GM19351 (cell line): ENCODE data around the gene SP140L.
"Not testable (repeated sequence)": the region's sequence is repeated elsewhere in the genome, so short reads cannot be mapped to it uniquely, and the experiment has no call there.

Source experiments
- ATAC-seq: cut with Tn5 transposase; IDR thresholded peaks from one replicate; pipeline ENCODE4 v1.9.1; 2021; ENCODE audit warnings: mild to moderate bottlenecking, moderate library complexity; ENCODE audit not compliant: unreplicated experiment

SP140L gene

GRCh38 chr2:230362030-230362691, 35.2 kb downstream of the SP140L start:
- peak; percentile 49 for ATAC-seq

GRCh38 chr2:230382108-230382507, 55.1 kb downstream of the SP140L start:
- ATAC-seq = no peak

- ATAC-seq = no peak
Measured at GRCh38 chr2:230383453-230383852, 56.5 kb downstream of the SP140L start.

- ATAC-seq = no peak
Measured at GRCh38 chr2:230384986-230385385, 58.0 kb downstream of the SP140L start.

GRCh38 chr2:230394301-230394700, 67.3 kb downstream of the SP140L start:
- ATAC-seq = no peak

- not testable (repeated sequence) for ATAC-seq
Measured at GRCh38 chr2:230398698-230399097, 71.7 kb downstream of the SP140L start.

- ATAC-seq = no peak
Measured at GRCh38 chr2:230400041-230400440, 73.0 kb downstream of the SP140L start.

GRCh38 chr2:230400454-230400853, 73.5 kb downstream of the SP140L start:
- no peak for ATAC-seq

GRCh38 chr2:230401026-230401425, 74.0 kb downstream of the SP140L start:
- ATAC-seq = not testable (repeated sequence)

- ATAC-seq = no peak
Measured at GRCh38 chr2:230403746-230404145, 76.8 kb downstream of the SP140L start.

- no peak for ATAC-seq
Measured at GRCh38 chr2:230405824-230406223, 78.8 kb downstream of the SP140L start.

GRCh38 chr2:230408244-230408842, 81.3 kb downstream of the SP140L start:
- no peak for ATAC-seq

- ATAC-seq = not testable (repeated sequence)
Measured at GRCh38 chr2:230409316-230409715, 82.3 kb downstream of the SP140L start.

- ATAC-seq = no peak
Measured at GRCh38 chr2:230410263-230410662, 83.3 kb downstream of the SP140L start.

- no peak for ATAC-seq
Measured at GRCh38 chr2:230410861-230411569, 84.0 kb downstream of the SP140L start.

- peak; percentile 50 for ATAC-seq
Measured at GRCh38 chr2:230411570-230412370, 84.8 kb downstream of the SP140L start.

- no peak for ATAC-seq
Measured at GRCh38 chr2:230412371-230412711, 85.3 kb downstream of the SP140L start.

GRCh38 chr2:230412846-230413245, 85.9 kb downstream of the SP140L start:
- ATAC-seq = no peak

- no peak for ATAC-seq
Measured at GRCh38 chr2:230413479-230413878, 86.5 kb downstream of the SP140L start.

- no peak for ATAC-seq
Measured at GRCh38 chr2:230414302-230414701, 87.3 kb downstream of the SP140L start.

GRCh38 chr2:230416061-230416721, 89.2 kb downstream of the SP140L start, which contains the start of gene SP100:
SP100 (plus strand) TSS chr2:230416201; CDS start chr2:230416297, 96 bp downstream.
- peak; percentile 77 for ATAC-seq
